ENCODE measurements around the gene FREM3. TPM values are rescaled to one million over a fixed set of nuclear protein-coding genes. Genes with fewer than 3 reads are reported as not detected.
"Not testable (repeated sequence)": the region's sequence is repeated elsewhere in the genome, so short reads cannot be mapped to it uniquely, and the experiment has no call there.

The FREM3 gene
- polyA plus RNA-seq, 1 experiment, result not detected

GRCh38 chr4:143728166-143728565 lies 27.7 kb upstream of the FREM3 start:
- no peak overlapping the region for H3K4me3 ChIP-seq (ENCODE audit: low read depth, low read length)
- no peak overlapping the region for H3K27ac ChIP-seq (ENCODE audit: low read depth, low read length)
- DNase-seq (ENCODE audit: low read depth, low spot score), result no peak
- no peak for TF ChIP-seq CTCF (IDR thresholded peaks at IDR 0.05; ENCODE audit: low read depth, low read length)
- H3K9me3 ChIP-seq (ENCODE audit: control insufficient read depth, insufficient read depth, low read length), result no peaks in the 10 kb centered on the region
- POLR2A ChIA-PET, result no interaction called here
- CTCF ChIA-PET, result no interaction called here
- H3K27me3 ChIP-seq (ENCODE audit: control insufficient read depth, insufficient read depth, low read length), result no peaks in the 10 kb centered on the region

- POLR2A ChIA-PET, result no interaction called here
- no peak for TF ChIP-seq CTCF (IDR thresholded peaks at IDR 0.05; ENCODE audit: low read depth, low read length)
- H3K27ac ChIP-seq (ENCODE audit: low read depth, low read length), result no peak overlapping the region
These were observed 26.2 kb upstream of the FREM3 start for GRCh38 chr4:143726714-143727113.

GRCh38 chr4:143721317-143721716 lies 20.8 kb upstream of the FREM3 start:
- POLR2A ChIA-PET, result no interaction called here
- Histone ChIP-seq H3K27ac (ENCODE audit: low read depth, low read length) (no peak overlapping the region), H3K9me3 (ENCODE audit: control insufficient read depth, insufficient read depth, low read length) (no peaks in the 10 kb centered on the region), H3K4me3 (ENCODE audit: low read depth, low read length) (no peak overlapping the region), H3K27me3 (ENCODE audit: control insufficient read depth, insufficient read depth, low read length) (no peaks in the 10 kb centered on the region)
- CTCF ChIA-PET, result no interaction called here
- TF ChIP-seq CTCF (IDR thresholded peaks at IDR 0.05; ENCODE audit: low read depth, low read length), result no peak
- no peak for DNase-seq (ENCODE audit: low read depth, low spot score)

More at GRCh38 chr4:143726714-143727113, 26.2 kb upstream of the FREM3 start:
- no peak overlapping the region for H3K4me3 ChIP-seq (ENCODE audit: low read depth, low read length)
- CTCF ChIA-PET, result no interaction called here
- DNase-seq (ENCODE audit: low read depth, low spot score), result no peak
- no peaks in the 10 kb centered on the region for H3K27me3 ChIP-seq (ENCODE audit: control insufficient read depth, insufficient read depth, low read length)
- no peaks in the 10 kb centered on the region for H3K9me3 ChIP-seq (ENCODE audit: control insufficient read depth, insufficient read depth, low read length)

- H3K4me3 ChIP-seq (ENCODE audit: low read depth, low read length); H3K27ac ChIP-seq (ENCODE audit: low read depth, low read length); H3K27me3 ChIP-seq (ENCODE audit: control insufficient read depth, insufficient read depth, low read length); H3K9me3 ChIP-seq (ENCODE audit: control insufficient read depth, insufficient read depth, low read length); DNase-seq (ENCODE audit: low read depth, low spot score); POLR2A ChIA-PET; CTCF ChIA-PET: not testable (repeated sequence)
These were observed 18.3 kb upstream of the FREM3 start for GRCh38 chr4:143718748-143719147.

- no peak for TF ChIP-seq CTCF (IDR thresholded peaks at IDR 0.05; ENCODE audit: low read depth, low read length)
- no peak overlapping the region for H3K4me3 ChIP-seq (ENCODE audit: low read depth, low read length)
- no peaks in the 10 kb centered on the region for H3K27me3 ChIP-seq (ENCODE audit: control insufficient read depth, insufficient read depth, low read length)
- DNase-seq (ENCODE audit: low read depth, low spot score), result no peak
- no peak overlapping the region for H3K27ac ChIP-seq (ENCODE audit: low read depth, low read length)
- ChIA-PET POLR2A (no interaction called here), CTCF (no interaction called here)
- no peaks in the 10 kb centered on the region for H3K9me3 ChIP-seq (ENCODE audit: control insufficient read depth, insufficient read depth, low read length)
These were observed 13.6 kb upstream of the FREM3 start for GRCh38 chr4:143713955-143714625.
